Activated CD4-positive, alpha-beta T cell treated with anti-CD3 and anti-CD28 coated beads, Interleukin-2, Interleukin-6, amounts not matched to agents 100 ng/mL and 50 ng/mL, durations not matched to agents 16 hours and 8 hours (primary cell): ENCODE results near the gene MGAT5B.

ENCODE experiments used
- DNase-seq: peaks from one replicate; pipeline ENCODE4 v3.0.0-alpha.2; 2020

The MGAT5B gene

GRCh38 chr17:76987486-76988093 lies 119.4 kb downstream of the MGAT5B start:
- DNase-seq, result no peak

- DNase-seq, result no peak
These were observed 120.6 kb downstream of the MGAT5B start for GRCh38 chr17:76988796-76989195.

DNA sequence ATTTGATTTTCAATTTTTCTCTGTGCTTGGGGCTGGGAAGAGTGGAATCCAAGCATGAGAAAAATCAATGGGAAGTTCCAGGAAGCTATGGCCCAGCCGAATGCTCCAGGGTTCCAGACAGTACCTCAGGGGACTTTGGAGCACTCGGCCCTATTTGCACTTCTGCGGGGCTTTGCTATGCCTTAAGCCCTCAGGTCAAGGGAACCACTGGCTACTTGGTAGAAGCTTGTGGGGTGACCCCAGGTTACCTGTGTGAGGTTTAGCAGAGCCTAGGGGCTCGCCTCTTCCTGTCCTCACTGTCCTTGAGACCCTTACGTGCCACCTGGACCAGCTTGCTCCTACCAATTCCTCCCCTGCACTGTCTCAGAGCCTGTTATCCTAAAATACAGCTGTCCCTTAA lies 121.3 kb downstream of the MGAT5B start:
- DNase-seq, result no peak

GRCh38 chr17:76992891-76993290 lies 124.7 kb downstream of the MGAT5B start:
- DNase-seq, result no peak

GRCh38 chr17:76993651-76994050 lies 125.4 kb downstream of the MGAT5B start:
- no peak for DNase-seq

DNA sequence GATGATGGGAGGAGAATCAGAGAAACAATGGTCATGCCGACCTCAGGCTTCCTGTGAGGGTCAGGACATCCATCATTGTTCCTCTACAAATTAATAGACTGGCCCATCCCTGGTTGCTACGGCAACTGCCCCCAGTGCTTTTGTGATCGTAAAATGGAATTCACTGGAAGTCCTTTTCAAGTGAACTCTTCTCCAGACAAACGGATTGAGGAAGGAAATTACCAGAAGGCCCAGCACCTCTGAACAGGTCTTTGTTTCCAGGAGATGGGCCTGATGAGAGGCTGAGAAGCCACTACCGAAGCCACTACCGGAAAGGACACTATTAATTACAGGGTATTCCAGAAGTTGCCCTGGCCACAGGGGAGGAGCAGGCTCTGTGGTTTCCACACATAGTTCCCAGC lies 126.0 kb downstream of the MGAT5B start:
- no peak for DNase-seq

- no peak for DNase-seq
These were observed 127.3 kb downstream of the MGAT5B start for GRCh38 chr17:76995387-76996105.

DNA sequence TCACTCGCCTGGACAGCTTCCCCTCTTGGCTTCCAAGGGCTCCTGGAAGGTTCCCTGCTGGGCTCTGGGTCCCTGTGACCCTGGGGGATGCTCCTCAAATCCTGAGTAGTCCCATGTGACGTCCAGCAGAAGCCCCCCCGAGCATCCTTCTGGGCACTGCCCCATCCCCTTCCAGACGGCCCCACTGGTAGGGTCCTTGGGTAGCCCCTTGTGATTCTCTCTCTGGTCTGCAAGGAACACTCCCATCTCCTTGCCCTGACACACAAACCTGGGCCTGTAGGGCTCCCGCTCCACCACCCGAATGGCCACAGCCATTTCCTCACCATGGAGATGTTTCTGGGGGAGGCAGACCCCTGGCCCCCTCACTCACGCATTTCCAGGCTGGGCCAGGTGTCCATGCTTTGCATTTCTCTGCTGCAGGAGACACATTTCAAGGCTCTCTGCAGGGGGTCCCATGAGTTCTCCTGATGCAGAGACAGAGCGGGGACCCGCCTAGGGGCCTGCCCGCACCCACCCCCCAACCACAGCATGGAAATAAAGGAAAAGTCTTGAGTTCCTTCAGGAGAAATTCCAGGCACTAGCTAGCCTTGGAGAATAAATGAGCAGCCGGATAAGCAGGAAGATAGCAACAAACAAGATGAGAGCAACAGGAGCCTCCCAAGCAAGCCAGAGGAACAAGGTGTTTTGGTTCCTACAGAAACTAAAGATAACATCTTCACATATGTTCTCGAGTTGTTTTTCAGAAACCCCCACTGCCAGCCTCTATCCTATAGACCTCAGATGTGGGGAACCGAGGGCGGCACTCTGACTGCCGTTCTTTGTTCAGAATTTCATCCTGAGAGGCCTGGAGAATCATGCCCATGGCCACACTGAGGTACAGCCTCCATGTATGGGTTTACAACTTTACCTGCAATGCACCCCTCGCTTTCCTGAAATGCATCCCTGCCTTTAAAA lies 128.8 kb downstream of the MGAT5B start:
- DNase-seq, result peak; percentile 9

DNA sequence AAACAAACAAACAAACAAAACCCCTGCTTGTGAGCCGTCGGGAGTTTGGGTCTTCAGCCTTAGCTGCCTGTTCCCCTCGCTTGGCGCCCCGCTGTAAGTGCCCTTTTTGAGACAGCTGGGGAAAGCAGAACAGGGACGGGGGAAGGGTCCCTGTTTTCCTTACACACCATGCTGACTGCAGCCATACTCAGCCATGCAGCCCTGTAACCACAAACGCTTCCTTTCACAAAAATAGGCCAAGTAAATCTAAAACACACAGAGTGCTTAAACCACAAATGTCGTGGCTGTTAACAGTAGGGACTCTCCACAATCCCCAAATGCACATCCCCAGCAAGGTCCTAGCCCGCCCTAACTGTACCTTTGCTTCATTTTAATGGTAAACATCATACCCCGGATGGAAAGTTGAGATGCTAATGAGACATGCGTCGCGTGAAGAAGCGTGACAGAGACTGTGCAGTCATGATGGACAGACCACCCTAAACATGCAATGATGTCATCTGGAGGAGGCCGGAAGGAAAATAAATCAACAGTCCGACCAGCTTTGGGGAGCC lies 129.9 kb downstream of the MGAT5B start:
- DNase-seq, result peak; percentile 75

- DNase-seq, result no peak
These were observed 130.6 kb downstream of the MGAT5B start for GRCh38 chr17:76998839-76999238.
